Measurements from ENCODE around the gene KCNN1.
A peak's percentile ranks its signal among the peaks of the same experiment; 100 is the strongest.

The KCNN1 gene

DNA sequence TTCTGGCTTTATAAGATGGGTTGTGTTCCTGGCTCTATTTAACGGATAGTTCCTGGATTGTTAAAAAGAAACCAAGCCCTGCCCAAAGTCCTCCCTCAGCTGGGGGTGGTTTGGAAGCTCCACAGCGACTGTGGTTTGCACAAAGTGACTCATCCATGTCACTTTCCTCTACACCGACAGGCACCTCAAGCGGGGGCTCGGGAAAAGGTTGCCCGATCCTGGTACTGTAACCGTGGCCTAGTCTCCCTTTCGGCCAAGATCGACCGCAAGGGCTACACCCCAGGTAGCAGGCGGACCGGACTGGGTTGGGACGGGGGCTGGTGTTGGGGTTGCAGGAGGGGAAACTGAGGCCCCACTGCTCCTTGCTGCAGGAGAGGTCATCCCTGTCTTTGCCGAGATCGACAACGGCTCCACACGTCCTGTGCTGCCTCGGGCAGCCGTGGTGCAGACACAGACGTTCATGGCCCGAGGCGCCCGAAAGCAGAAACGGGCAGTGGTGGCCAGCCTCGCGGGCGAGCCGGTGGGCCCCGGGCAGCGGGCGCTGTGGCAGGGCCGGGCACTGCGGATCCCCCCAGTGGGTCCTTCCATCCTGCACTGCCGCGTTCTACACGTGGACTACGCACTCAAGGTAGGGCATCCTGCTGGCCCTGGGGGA, 42.6 kb downstream of the KCNN1 start:
- TF ChIP-seq, protein P1, sequence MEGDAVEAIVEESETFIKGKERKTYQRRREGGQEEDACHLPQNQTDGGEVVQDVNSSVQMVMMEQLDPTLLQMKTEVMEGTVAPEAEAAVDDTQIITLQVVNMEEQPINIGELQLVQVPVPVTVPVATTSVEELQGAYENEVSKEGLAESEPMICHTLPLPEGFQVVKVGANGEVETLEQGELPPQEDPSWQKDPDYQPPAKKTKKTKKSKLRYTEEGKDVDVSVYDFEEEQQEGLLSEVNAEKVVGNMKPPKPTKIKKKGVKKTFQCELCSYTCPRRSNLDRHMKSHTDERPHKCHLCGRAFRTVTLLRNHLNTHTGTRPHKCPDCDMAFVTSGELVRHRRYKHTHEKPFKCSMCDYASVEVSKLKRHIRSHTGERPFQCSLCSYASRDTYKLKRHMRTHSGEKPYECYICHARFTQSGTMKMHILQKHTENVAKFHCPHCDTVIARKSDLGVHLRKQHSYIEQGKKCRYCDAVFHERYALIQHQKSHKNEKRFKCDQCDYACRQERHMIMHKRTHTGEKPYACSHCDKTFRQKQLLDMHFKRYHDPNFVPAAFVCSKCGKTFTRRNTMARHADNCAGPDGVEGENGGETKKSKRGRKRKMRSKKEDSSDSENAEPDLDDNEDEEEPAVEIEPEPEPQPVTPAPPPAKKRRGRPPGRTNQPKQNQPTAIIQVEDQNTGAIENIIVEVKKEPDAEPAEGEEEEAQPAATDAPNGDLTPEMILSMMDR (IDR thresholded peaks at IDR 0.05; ENCODE audit: low read depth, low read length) = no peak
- Histone ChIP-seq H3K36me3 (no peaks in the 10 kb centered on the region), H3K27me3 (no peaks in the 10 kb centered on the region), H3K9me3 (no peaks in the 10 kb centered on the region; the same call in 1 of the 2 replicates), H3K4me1 (no peaks in the 10 kb centered on the region), H3K4me3 (ENCODE audit: low read depth, low read length) (no peak overlapping the region)
- no peak for DNase-seq

DNA sequence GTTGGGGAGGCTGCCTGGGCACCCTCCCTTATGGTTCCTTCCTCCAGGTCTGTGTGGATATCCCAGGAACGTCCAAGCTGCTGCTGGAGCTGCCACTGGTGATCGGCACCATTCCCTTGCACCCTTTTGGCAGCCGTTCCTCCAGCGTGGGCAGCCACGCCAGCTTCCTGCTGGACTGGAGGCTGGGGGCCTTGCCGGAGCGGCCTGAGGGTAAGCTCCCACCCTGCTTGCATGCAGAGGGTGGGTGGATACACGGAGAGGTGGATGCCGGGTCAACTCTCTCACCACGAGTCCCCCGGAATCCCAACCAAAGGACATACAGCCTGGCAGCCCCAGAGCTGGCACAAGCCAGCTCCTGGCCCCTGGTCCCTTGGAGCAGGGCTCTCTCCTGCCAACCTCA, 43.2 kb downstream of the KCNN1 start:
- Histone ChIP-seq H3K9me3 (no peaks in the 10 kb centered on the region; the same call in 1 of the 2 replicates), H3K4me3 (ENCODE audit: low read depth, low read length) (no peak overlapping the region), H3K27me3 (no peaks in the 10 kb centered on the region), H3K36me3 (no peaks in the 10 kb centered on the region), H3K4me1 (no peaks in the 10 kb centered on the region)
- TF ChIP-seq, protein P1 (IDR thresholded peaks at IDR 0.05; ENCODE audit: low read depth, low read length) = no peak
- DNase-seq = no peak

DNA sequence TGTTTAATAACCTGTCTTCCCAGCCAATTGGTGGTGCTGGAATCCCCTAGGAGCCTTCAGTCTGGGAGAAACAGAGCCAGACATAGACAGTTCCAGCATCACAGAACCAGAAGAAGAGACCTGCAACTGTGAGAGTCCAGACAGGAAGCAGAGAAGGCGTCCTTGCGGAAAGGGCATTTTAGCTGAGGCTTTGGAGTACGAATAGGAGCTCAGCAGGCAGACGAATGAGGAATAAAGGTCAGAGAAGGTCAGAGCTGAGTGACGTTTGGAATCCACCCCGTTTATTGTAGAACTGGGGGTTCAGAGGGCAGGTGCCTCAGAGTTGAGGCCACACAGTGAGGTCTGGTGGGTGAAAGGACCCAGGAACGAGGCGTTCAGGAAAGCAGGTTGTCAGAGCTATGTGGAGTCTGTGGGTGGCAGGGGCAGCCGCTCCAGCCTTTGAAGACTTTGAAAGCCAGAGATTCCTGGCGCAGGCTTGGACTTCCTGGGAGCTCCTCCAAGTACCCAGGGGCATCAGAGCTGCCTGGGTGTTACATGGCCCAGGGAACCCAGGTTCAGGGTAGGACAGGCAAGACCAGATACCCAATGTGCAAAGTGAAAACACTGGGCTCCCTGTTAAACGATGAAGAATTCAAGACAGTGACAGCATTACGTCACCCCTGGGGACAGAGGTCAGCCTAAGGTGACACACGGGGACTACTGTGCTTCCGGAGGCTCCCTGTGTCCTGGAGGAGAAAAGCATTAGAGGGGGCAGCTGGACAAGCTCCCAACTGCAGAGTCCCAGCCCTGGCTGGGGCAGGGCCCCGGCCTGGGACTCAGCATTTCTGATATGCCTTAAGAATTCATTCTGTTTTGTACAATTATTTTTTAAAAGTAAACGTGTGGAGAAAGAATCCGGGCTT, 46.6 kb downstream of the KCNN1 start:
- peak; percentile 29 for DNase-seq
- Histone ChIP-seq H3K4me3 (ENCODE audit: low read depth, low read length) (no peak overlapping the region), H3K4me1 (no peaks in the 10 kb centered on the region), H3K36me3 (no peaks in the 10 kb centered on the region), H3K27me3 (no peaks in the 10 kb centered on the region), H3K9me3 (no peaks in the 10 kb centered on the region; the same call in 1 of the 2 replicates)
- TF ChIP-seq, protein P1 (IDR thresholded peaks at IDR 0.05; ENCODE audit: low read depth, low read length) = no peak

DNA sequence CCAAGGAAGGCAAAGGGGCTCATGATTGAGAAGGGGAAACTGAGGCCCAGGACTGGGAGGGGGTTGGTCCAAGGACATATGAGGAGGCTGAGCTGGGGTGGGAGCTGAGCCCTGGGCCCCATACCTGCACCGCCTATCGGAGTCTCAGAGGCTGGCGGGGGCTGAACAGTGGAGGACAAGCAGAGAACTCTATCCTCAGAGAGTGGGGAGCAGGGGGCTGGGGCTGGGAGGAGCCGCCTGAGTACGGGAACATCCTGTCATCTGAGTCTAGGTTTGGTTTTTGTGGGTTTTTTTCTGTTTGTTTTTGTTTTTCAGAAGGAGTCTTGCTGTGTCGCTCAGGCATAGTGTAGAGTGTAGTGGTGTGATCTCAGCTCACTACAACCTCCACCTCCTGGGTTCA, 47.3 kb downstream of the KCNN1 start:
- Histone ChIP-seq H3K4me3 (ENCODE audit: low read depth, low read length) (no peak overlapping the region), H3K27me3 (no peaks in the 10 kb centered on the region), H3K9me3 (no peaks in the 10 kb centered on the region; the same call in 1 of the 2 replicates), H3K4me1 (no peaks in the 10 kb centered on the region), H3K36me3 (no peaks in the 10 kb centered on the region)
- DNase-seq = no peak
- TF ChIP-seq, protein P1 (IDR thresholded peaks at IDR 0.05; ENCODE audit: low read depth, low read length) = no peak

DNA sequence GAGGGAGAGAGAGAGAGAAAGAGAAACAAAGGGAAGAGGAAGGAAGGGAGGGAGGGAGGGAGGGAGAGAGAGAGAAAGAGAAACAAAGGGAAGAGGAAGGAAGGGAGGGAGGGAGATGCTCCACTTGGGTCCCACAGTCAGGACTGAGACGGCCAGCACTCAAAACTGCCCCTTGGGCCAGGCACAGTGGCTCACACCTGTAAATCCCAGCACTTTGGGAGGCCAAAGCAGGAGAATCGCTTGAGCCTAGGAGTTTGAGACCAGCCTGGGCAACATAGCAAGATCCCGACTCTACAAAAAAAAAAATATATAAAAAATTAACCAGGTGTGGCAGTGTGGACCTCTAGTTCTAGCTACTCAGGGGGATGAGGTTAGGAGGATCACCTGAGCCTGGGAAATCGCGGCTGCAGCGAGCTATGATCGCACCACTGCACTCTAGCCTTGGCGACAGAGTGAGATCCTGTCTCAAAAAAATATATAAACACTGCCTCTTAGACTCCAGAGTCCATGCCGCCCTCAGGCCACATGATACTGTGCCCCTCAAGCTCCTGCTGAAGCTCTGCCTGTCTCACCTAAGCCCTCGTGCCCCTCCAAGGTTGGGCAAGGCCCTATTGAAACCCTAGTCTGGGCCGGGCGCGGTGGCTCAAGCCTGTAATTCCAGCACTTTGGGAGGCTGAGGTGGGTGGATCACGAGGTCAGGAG, 49.5 kb downstream of the KCNN1 start:
- Histone ChIP-seq H3K9me3 (no peaks in the 10 kb centered on the region; the same call in 1 of the 2 replicates), H3K4me1 (no peaks in the 10 kb centered on the region), H3K27me3 (no peaks in the 10 kb centered on the region), H3K4me3 (ENCODE audit: low read depth, low read length) (no peak overlapping the region), H3K36me3 (no peaks in the 10 kb centered on the region)
- TF ChIP-seq, protein P1 (IDR thresholded peaks at IDR 0.05; ENCODE audit: low read depth, low read length) = no peak
- DNase-seq = no peak

Measured in BE2C (cell line).